ENCODE results near the gene AUTS2. TPM values are rescaled to one million over a fixed set of nuclear protein-coding genes. Genes with fewer than 3 reads are reported as not detected.

Gene AUTS2
- polyA plus RNA-seq, 3 donors = 0.08 to 0.35 TPM; not detected in 1

- no peak overlapping the region for H3K4me3 Mint-ChIP-seq
- H3K27ac Mint-ChIP-seq = peak overlapping the region in 1 of 7 donors; percentile 25
- Histone ChIP-seq H3K4me2 (replicated peaks; ENCODE audit: extremely low read depth, low read length, poor library complexity, severe bottlenecking) (no peak overlapping the region), H3K27me3 (ENCODE audit: control insufficient read depth in 2 of 2, insufficient read depth in 2 of 2, low read length in 2 of 2) (no peaks in the 10 kb centered on the region), H3K79me2 (ENCODE audit: insufficient read depth, low read length) (no peaks in the 10 kb centered on the region), H3K36me3 (replicated peaks in 1 of 2; ENCODE audit: control insufficient read depth in 1 of 2, insufficient read depth in 2 of 2, low read length in 2 of 2) (no peaks in the 10 kb centered on the region), H2AFZ (ENCODE audit: insufficient read depth, low read depth, low read length, poor library complexity, severe bottlenecking) (no peak overlapping the region), H4K20me1 (ENCODE audit: insufficient read depth, low read length) (no peaks in the 10 kb centered on the region), H3K9me3 (replicated peaks in 1 of 2; ENCODE audit: control insufficient read depth in 1 of 2, insufficient read depth in 1 of 2, low read length in 2 of 2) (no peaks in the 10 kb centered on the region), H3K4me1 (ENCODE audit: control insufficient read depth in 1 of 2, insufficient read depth in 2 of 2, low read length in 2 of 2) (no peaks in the 10 kb centered on the region), H3K4me3 (replicated peaks in 1 of 3; ENCODE audit: low read depth in 2 of 3, low read length in 3 of 3) (no peak overlapping the region), H3K27ac (ENCODE audit: low read depth in 1 of 2, low read length in 2 of 2) (no peak overlapping the region), H3K9ac (ENCODE audit: insufficient read depth, low read length, poor library complexity, severe bottlenecking) (no peak overlapping the region)
- H3K4me1 Mint-ChIP-seq = no peaks in the 10 kb centered on the region
- H3K9me3 Mint-ChIP-seq = peaks cover 0 to 3% (median 0%) of the 10 kb centered on the region in 7 donors
- WGBS (ENCODE audit: insufficient coverage) = 98% methylated on average over 9 of the region's 10 CpGs
- intact Hi-C loops (cut with micrococcal nuclease) = no loop called here
- TF ChIP-seq, protein P1, sequence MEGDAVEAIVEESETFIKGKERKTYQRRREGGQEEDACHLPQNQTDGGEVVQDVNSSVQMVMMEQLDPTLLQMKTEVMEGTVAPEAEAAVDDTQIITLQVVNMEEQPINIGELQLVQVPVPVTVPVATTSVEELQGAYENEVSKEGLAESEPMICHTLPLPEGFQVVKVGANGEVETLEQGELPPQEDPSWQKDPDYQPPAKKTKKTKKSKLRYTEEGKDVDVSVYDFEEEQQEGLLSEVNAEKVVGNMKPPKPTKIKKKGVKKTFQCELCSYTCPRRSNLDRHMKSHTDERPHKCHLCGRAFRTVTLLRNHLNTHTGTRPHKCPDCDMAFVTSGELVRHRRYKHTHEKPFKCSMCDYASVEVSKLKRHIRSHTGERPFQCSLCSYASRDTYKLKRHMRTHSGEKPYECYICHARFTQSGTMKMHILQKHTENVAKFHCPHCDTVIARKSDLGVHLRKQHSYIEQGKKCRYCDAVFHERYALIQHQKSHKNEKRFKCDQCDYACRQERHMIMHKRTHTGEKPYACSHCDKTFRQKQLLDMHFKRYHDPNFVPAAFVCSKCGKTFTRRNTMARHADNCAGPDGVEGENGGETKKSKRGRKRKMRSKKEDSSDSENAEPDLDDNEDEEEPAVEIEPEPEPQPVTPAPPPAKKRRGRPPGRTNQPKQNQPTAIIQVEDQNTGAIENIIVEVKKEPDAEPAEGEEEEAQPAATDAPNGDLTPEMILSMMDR (IDR thresholded peaks at IDR 0.05) = no peak
- H3K36me3 Mint-ChIP-seq = no peaks in the 10 kb centered on the region
- DNase-seq = no peak
- H3K27me3 Mint-ChIP-seq (ENCODE audit: low read depth in 3 of 3) = peaks cover 0 to 2% (median 1%) of the 10 kb centered on the region in 3 donors
Observed at GRCh38 chr7:70571961-70572360, 973.7 kb downstream of the AUTS2 start.

DNA sequence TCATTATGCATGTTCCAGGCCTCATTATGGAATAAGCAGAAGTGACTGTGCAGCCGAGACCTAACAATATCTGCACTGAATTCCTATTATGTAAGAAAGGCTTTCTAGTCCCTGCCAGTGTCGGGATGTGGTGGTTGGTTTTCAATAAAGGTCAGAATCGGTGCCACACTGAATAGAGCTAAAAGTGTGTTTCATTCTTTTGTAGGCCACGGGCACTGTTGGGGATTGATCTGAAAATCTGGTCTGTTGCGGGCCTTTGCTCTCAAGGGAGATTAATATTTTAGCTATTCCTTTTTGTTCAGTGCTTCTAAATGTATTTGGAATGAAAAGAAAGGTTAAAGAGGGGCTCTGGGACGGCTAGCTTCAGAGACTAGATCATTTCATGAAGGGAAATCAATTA is 974.3 kb downstream of the AUTS2 start:
- Histone ChIP-seq H3K4me1 (ENCODE audit: control insufficient read depth in 1 of 2, insufficient read depth in 2 of 2, low read length in 2 of 2) (no peaks in the 10 kb centered on the region), H3K9ac (ENCODE audit: insufficient read depth, low read length, poor library complexity, severe bottlenecking) (no peak overlapping the region), H3K4me2 (replicated peaks; ENCODE audit: extremely low read depth, low read length, poor library complexity, severe bottlenecking) (no peak overlapping the region), H3K27ac (ENCODE audit: low read depth in 1 of 2, low read length in 2 of 2) (no peak overlapping the region), H2AFZ (ENCODE audit: insufficient read depth, low read depth, low read length, poor library complexity, severe bottlenecking) (no peak overlapping the region), H4K20me1 (ENCODE audit: insufficient read depth, low read length) (no peaks in the 10 kb centered on the region), H3K4me3 (replicated peaks in 1 of 3; ENCODE audit: low read depth in 2 of 3, low read length in 3 of 3) (no peak overlapping the region), H3K9me3 (replicated peaks in 1 of 2; ENCODE audit: control insufficient read depth in 1 of 2, insufficient read depth in 1 of 2, low read length in 2 of 2) (no peaks in the 10 kb centered on the region), H3K79me2 (ENCODE audit: insufficient read depth, low read length) (no peaks in the 10 kb centered on the region), H3K36me3 (replicated peaks in 1 of 2; ENCODE audit: control insufficient read depth in 1 of 2, insufficient read depth in 2 of 2, low read length in 2 of 2) (no peaks in the 10 kb centered on the region), H3K27me3 (ENCODE audit: control insufficient read depth in 2 of 2, insufficient read depth in 2 of 2, low read length in 2 of 2) (no peaks in the 10 kb centered on the region)
- Mint-ChIP-seq H3K36me3 (no peaks in the 10 kb centered on the region), H3K27ac (no peak overlapping the region), H3K27me3 (ENCODE audit: low read depth in 3 of 3) (peaks cover 0 to 2% (median 1%) of the 10 kb centered on the region in 3 donors), H3K9me3 (peaks cover 0 to 3% (median 0%) of the 10 kb centered on the region in 7 donors), H3K4me3 (no peak overlapping the region), H3K4me1 (no peaks in the 10 kb centered on the region)
- 60% methylated on average over 1 of the region's 6 CpGs for WGBS (ENCODE audit: insufficient coverage)
- TF ChIP-seq, protein P1 (IDR thresholded peaks at IDR 0.05) = no peak
- no peak for DNase-seq
- intact Hi-C loops (cut with micrococcal nuclease) = no loop called here

Measured in CD14-positive monocyte (primary cell).